ENCODE results near the gene FANCC. TPM values are rescaled to one million over a fixed set of nuclear protein-coding genes. Genes with fewer than 3 reads are reported as not detected.

Gene FANCC
- total RNA-seq, 1 experiment from 2014 or later: 14.5 TPM

- BruUV-seq (replicated peaks): no TSS peak
Measured at GRCh38 chr9:95091601-95092261, 225.8 kb downstream of the FANCC start.

DNA sequence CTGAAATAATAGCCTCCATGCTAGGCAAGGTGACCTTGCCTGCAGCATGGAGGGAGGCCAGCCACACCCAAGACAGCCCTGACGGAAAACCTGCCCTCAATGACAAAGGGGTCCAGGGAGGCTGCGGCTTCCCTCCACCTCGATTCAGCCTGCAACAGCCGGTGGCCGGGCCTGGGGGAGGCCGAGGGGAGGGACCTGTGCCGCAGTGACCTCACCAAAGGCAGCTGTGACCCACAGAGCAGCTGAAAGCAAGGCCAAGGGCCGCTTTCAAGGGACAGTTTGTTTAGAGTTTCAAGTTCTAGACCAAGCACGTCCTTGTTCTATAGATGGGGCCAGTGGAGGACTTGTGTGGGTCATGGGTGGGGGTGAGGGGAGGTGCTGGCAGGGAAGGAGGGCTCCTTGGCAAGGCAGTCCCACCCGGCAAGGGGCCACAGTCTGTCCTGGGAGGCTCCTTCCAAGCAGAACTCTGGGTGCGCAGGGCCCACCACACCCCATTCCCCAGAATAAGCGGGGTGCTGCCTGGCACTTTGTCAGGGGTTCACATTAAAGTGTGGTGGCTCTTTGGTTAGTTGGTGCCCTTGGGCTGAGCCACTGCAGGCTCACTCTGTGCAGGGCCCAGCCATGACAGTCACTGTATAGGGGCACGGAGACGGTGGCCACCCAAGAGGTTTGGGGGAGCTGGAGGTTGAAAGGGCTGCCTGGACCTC is 226.5 kb downstream of the FANCC start:
- H3K4me1 Mint-ChIP-seq (ENCODE audit: low read depth, unreplicated experiment): peaks cover 48% of the 10 kb centered on the region
- H3K27ac Mint-ChIP-seq (ENCODE audit: unreplicated experiment): peak overlapping the region; percentile 88
- DNase-seq: no peak
- H3K4me3 Mint-ChIP-seq (ENCODE audit: low read depth, unreplicated experiment): peak overlapping the region; percentile 57
- H3K36me3 Mint-ChIP-seq (ENCODE audit: insufficient read depth, unreplicated experiment): peaks cover 80% of the 10 kb centered on the region
- no TSS peak for BruUV-seq (replicated peaks)
- no peaks in the 10 kb centered on the region for H3K27me3 Mint-ChIP-seq (ENCODE audit: unreplicated experiment)
- CTCF ChIA-PET: no interaction called here
- no peak for TF ChIP-seq CTCF (IDR thresholded peaks at IDR 0.05; ENCODE audit: unreplicated experiment)
- intact Hi-C loops (cut with micrococcal nuclease; ENCODE audit: unreplicated experiment): no loop called here
- H3K9me3 Mint-ChIP-seq (ENCODE audit: low read depth, unreplicated experiment): no peaks in the 10 kb centered on the region

More at GRCh38 chr9:95091601-95092261, 225.8 kb downstream of the FANCC start:
- no peaks in the 10 kb centered on the region for H3K27me3 Mint-ChIP-seq (ENCODE audit: unreplicated experiment)
- H3K36me3 Mint-ChIP-seq (ENCODE audit: insufficient read depth, unreplicated experiment): peaks cover 75% of the 10 kb centered on the region
- peak; percentile 30 for DNase-seq
- H3K9me3 Mint-ChIP-seq (ENCODE audit: low read depth, unreplicated experiment): no peaks in the 10 kb centered on the region
- intact Hi-C loops (cut with micrococcal nuclease; ENCODE audit: unreplicated experiment): no loop called here
- peak overlapping the region; percentile 88 for H3K27ac Mint-ChIP-seq (ENCODE audit: unreplicated experiment)
- no peak for TF ChIP-seq CTCF (IDR thresholded peaks at IDR 0.05; ENCODE audit: unreplicated experiment)
- CTCF ChIA-PET: interaction anchor here (0.8 to 1.0 kb wide), 3 partner anchors 36 to 410 kb away, joined by 3 to 5 read pairs (median 4); no protein-coding TSS in a partner anchor
- H3K4me1 Mint-ChIP-seq (ENCODE audit: low read depth, unreplicated experiment): peaks cover 48% of the 10 kb centered on the region
- peak overlapping the region; percentile 57 for H3K4me3 Mint-ChIP-seq (ENCODE audit: low read depth, unreplicated experiment)

GRCh38 chr9:95090023-95090791 is 227.3 kb downstream of the FANCC start:
- peaks cover 48% of the 10 kb centered on the region for H3K4me1 Mint-ChIP-seq (ENCODE audit: low read depth, unreplicated experiment)
- peak overlapping the region; percentile 63 for H3K27ac Mint-ChIP-seq (ENCODE audit: unreplicated experiment)
- BruUV-seq (replicated peaks): no TSS peak
- H3K27me3 Mint-ChIP-seq (ENCODE audit: unreplicated experiment): no peaks in the 10 kb centered on the region
- CTCF ChIA-PET: no interaction called here
- intact Hi-C loops (cut with micrococcal nuclease; ENCODE audit: unreplicated experiment): no loop called here
- no peak overlapping the region for H3K4me3 Mint-ChIP-seq (ENCODE audit: low read depth, unreplicated experiment)
- H3K36me3 Mint-ChIP-seq (ENCODE audit: insufficient read depth, unreplicated experiment): peaks cover 83% of the 10 kb centered on the region
- no peak for TF ChIP-seq CTCF (IDR thresholded peaks at IDR 0.05; ENCODE audit: unreplicated experiment)
- DNase-seq: peak; percentile 36
- H3K9me3 Mint-ChIP-seq (ENCODE audit: low read depth, unreplicated experiment): no peaks in the 10 kb centered on the region

- intact Hi-C loops (cut with micrococcal nuclease; ENCODE audit: unreplicated experiment): no loop called here
- H3K27me3 Mint-ChIP-seq (ENCODE audit: unreplicated experiment): no peaks in the 10 kb centered on the region
- no peak for TF ChIP-seq CTCF (IDR thresholded peaks at IDR 0.05; ENCODE audit: unreplicated experiment)
- no peaks in the 10 kb centered on the region for H3K9me3 Mint-ChIP-seq (ENCODE audit: low read depth, unreplicated experiment)
- no TSS peak for BruUV-seq (replicated peaks)
- H3K36me3 Mint-ChIP-seq (ENCODE audit: insufficient read depth, unreplicated experiment): peaks cover 86% of the 10 kb centered on the region
- DNase-seq: no peak
- CTCF ChIA-PET: no interaction called here
- H3K27ac Mint-ChIP-seq (ENCODE audit: unreplicated experiment): peak overlapping the region; percentile 63
- H3K4me3 Mint-ChIP-seq (ENCODE audit: low read depth, unreplicated experiment): no peak overlapping the region
- peaks cover 48% of the 10 kb centered on the region for H3K4me1 Mint-ChIP-seq (ENCODE audit: low read depth, unreplicated experiment)
Measured at GRCh38 chr9:95089257-95090022, 228.1 kb downstream of the FANCC start.
